WTC11 (cell line): ENCODE results near the gene COL2A1. TPM values are rescaled to one million over a fixed set of nuclear protein-coding genes. Genes with fewer than 3 reads are reported as not detected.

Experiments
- ATAC-seq: fragments of 200-7000 bp; cut with Tn5 transposase; 2 replicates; pipeline ENCODE4 v1.10.0; 2021; ENCODE audit warnings: mild to moderate bottlenecking, moderate library complexity
- CTCF ChIA-PET: fragments of 300-600 bp; sonication (Branson Sonifier 250); formaldehyde crosslinking; loops from one replicate; lab custom pipeline; 2021; ENCODE audit warnings: antibody characterized with exemption; lab: Charles Lee
- POLR2A ChIA-PET: fragments of 350-600 bp; sonication (Branson Sonifier 250); formaldehyde crosslinking; loops from one replicate; lab custom pipeline; 2021; ENCODE audit warnings: antibody characterized with exemption; lab: Charles Lee
- DNase-seq: peaks from one replicate; pipeline ENCODE4 v3.0.0; 2021; ENCODE audit warnings: low spot score
- H3K27ac Mint-ChIP-seq: 2 replicates; pipeline ENCODE4 v1.8.0; 2021; ENCODE audit warnings: mixed read lengths
- H3K27me3 Mint-ChIP-seq: 2 replicates; pipeline ENCODE4 v1.8.0; 2021; ENCODE audit warnings: low read depth, mild to moderate bottlenecking, moderate library complexity, mixed read lengths
- H3K36me3 Mint-ChIP-seq: 2 replicates; pipeline ENCODE4 v1.8.0; 2021; ENCODE audit warnings: mixed read lengths
- H3K4me1 Mint-ChIP-seq: 2 replicates; pipeline ENCODE4 v1.8.0; 2022; ENCODE audit warnings: mixed read lengths
- H3K4me3 Mint-ChIP-seq: 2 replicates; pipeline ENCODE4 v1.8.0; 2021; ENCODE audit warnings: mild to moderate bottlenecking, moderate library complexity, mixed read lengths
- H3K9me3 Mint-ChIP-seq: 2 replicates; pipeline ENCODE4 v1.8.0; 2021; ENCODE audit warnings: mixed read lengths
- EMX1 ChIP-seq: fragments of 250-450 bp; sonication (Bioruptor Pico); IDR thresholded peaks from 2 replicates; pipeline ENCODE4 v1.8.0; 2021; ENCODE audit warnings: mild to moderate bottlenecking
- FOXP4 ChIP-seq: sonication (generic); formaldehyde crosslinking; IDR thresholded peaks from 2 replicates; pipeline ENCODE4 v1.8.0; 2022; ENCODE audit warnings: mild to moderate bottlenecking, missing genetic modification reagents
- IRF2 ChIP-seq: sonication (generic); formaldehyde crosslinking; IDR thresholded peaks from 2 replicates; pipeline ENCODE4 v1.8.0; 2022; ENCODE audit warnings: low read depth, missing genetic modification reagents, borderline replicate concordance
- JUN ChIP-seq: sonication (generic); formaldehyde crosslinking; IDR thresholded peaks from 2 replicates; pipeline ENCODE4 v1.8.0; 2023; ENCODE audit warnings: mild to moderate bottlenecking, missing genetic modification reagents
- KAT7 ChIP-seq: sonication (generic); formaldehyde crosslinking; IDR thresholded peaks from 2 replicates; pipeline ENCODE4 v1.8.1; 2023; ENCODE audit warnings: missing genetic modification reagents, mild to moderate bottlenecking, borderline replicate concordance
- NR2C2 ChIP-seq: sonication (generic); formaldehyde crosslinking; IDR thresholded peaks from 2 replicates; pipeline ENCODE4 v1.8.0; 2022; ENCODE audit warnings: mild to moderate bottlenecking, missing genetic modification reagents
- OVOL2 ChIP-seq: fragments of 250-450 bp; sonication (Bioruptor Pico); IDR thresholded peaks from 2 replicates; pipeline ENCODE4 v1.9.0; 2021; ENCODE audit warnings: mild to moderate bottlenecking, borderline replicate concordance
- PRRX2 ChIP-seq: fragments of 250-450 bp; sonication (Bioruptor Pico); IDR thresholded peaks from 2 replicates; pipeline ENCODE4 v1.8.0; 2021; ENCODE audit warnings: mild to moderate bottlenecking
- RELA ChIP-seq: sonication (generic); formaldehyde crosslinking; IDR thresholded peaks from 2 replicates; pipeline ENCODE4 v1.8.1; 2022; ENCODE audit warnings: missing genetic modification reagents, mild to moderate bottlenecking, borderline replicate concordance
- RORB ChIP-seq: fragments of 250-450 bp; sonication (Bioruptor Pico); IDR thresholded peaks from 2 replicates; pipeline ENCODE4 v1.9.0; 2021; ENCODE audit warnings: mild to moderate bottlenecking
- SMAD3 ChIP-seq: sonication (generic); formaldehyde crosslinking; IDR thresholded peaks from 2 replicates; pipeline ENCODE4 v1.8.0; 2022; ENCODE audit warnings: missing genetic modification reagents, mild to moderate bottlenecking, borderline replicate concordance
- SOX15 ChIP-seq: fragments of 250-450 bp; sonication (Bioruptor Pico); IDR thresholded peaks from 2 replicates; pipeline ENCODE4 v1.9.0; 2021; ENCODE audit warnings: mild to moderate bottlenecking
- SP1 ChIP-seq: sonication (generic); formaldehyde crosslinking; conservative IDR thresholded peaks from 2 replicates; pipeline ENCODE4 v1.8.1; 2022; ENCODE audit warnings: missing genetic modification reagents
- USF1 ChIP-seq: sonication (generic); formaldehyde crosslinking; IDR thresholded peaks from 2 replicates; pipeline ENCODE4 v1.8.0; 2022; ENCODE audit warnings: mild to moderate bottlenecking, missing genetic modification reagents
- USF2 ChIP-seq: sonication (generic); formaldehyde crosslinking; IDR thresholded peaks from 2 replicates; pipeline ENCODE4 v1.8.1; 2023; ENCODE audit warnings: mild to moderate bottlenecking, missing genetic modification reagents, moderate library complexity
- ZNF138 ChIP-seq: sonication (generic); formaldehyde crosslinking; conservative IDR thresholded peaks from 2 replicates; pipeline ENCODE4 v1.8.1; 2022; ENCODE audit warnings: mild to moderate bottlenecking, moderate library complexity, missing genetic modification reagents
- ZNF317 ChIP-seq: sonication (generic); formaldehyde crosslinking; IDR thresholded peaks from 2 replicates; pipeline ENCODE4 v1.8.1; 2023; ENCODE audit warnings: low read depth, mild to moderate bottlenecking, moderate library complexity, missing genetic modification reagents, borderline replicate concordance
- ZSCAN18 ChIP-seq: fragments of 250-450 bp; sonication (Bioruptor Pico); IDR thresholded peaks from 2 replicates; pipeline ENCODE4 v2.1.2; 2022; ENCODE audit warnings: mild to moderate bottlenecking, moderate library complexity
- total RNA-seq: library from RNA; stranded (reverse); gene quantifications from 3 replicates; pipeline ENCODE4 v1.2.3, GENCODE V29; 2021
- TF ChIP-seq, protein P1 (sequence below): fragments of 250-450 bp; sonication (Bioruptor Pico); IDR thresholded peaks from 2 replicates; pipeline ENCODE4 v1.9.0; 2021; ENCODE audit warnings: mild to moderate bottlenecking
- TF ChIP-seq, protein P2 (sequence below): sonication (generic); formaldehyde crosslinking; conservative IDR thresholded peaks from 2 replicates; pipeline ENCODE4 v1.8.1; 2023; ENCODE audit warnings: mild to moderate bottlenecking, low read depth, missing genetic modification reagents, moderate library complexity
- TF ChIP-seq, protein P3 (sequence below): sonication (generic); formaldehyde crosslinking; IDR thresholded peaks from 2 replicates; pipeline ENCODE4 v1.8.0; 2022; ENCODE audit warnings: mild to moderate bottlenecking, missing genetic modification reagents

Gene COL2A1
- total RNA-seq, 1 experiment from 2014 or later = 20.9 TPM

DNA sequence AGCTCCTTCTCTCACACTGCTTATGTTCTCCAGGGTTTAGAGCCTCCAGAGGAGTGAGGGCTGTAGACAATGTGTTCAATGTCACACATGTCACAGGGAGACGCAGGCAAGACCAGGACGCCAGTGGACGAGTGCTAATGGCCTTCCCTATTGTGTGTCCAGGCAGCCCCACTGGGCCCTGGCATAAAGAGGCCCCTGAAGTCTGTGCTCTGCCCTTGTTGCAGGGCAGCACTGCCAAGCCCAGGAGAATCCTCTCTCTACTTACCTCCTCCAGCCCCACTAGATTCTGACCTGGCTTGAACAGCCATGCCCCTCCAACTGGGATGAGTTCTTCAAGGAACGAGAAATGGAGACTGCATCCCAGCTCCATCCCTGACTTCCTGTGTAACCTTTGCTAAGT lies 65.7 kb downstream of the COL2A1 start (continued):
- TF ChIP-seq, protein P1, sequence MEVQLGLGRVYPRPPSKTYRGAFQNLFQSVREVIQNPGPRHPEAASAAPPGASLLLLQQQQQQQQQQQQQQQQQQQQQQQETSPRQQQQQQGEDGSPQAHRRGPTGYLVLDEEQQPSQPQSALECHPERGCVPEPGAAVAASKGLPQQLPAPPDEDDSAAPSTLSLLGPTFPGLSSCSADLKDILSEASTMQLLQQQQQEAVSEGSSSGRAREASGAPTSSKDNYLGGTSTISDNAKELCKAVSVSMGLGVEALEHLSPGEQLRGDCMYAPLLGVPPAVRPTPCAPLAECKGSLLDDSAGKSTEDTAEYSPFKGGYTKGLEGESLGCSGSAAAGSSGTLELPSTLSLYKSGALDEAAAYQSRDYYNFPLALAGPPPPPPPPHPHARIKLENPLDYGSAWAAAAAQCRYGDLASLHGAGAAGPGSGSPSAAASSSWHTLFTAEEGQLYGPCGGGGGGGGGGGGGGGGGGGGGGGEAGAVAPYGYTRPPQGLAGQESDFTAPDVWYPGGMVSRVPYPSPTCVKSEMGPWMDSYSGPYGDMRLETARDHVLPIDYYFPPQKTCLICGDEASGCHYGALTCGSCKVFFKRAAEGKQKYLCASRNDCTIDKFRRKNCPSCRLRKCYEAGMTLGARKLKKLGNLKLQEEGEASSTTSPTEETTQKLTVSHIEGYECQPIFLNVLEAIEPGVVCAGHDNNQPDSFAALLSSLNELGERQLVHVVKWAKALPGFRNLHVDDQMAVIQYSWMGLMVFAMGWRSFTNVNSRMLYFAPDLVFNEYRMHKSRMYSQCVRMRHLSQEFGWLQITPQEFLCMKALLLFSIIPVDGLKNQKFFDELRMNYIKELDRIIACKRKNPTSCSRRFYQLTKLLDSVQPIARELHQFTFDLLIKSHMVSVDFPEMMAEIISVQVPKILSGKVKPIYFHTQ (CRISPR knock-in tag) = no peak
- TF ChIP-seq USF2 (CRISPR knock-in tag) = no peak
- TF ChIP-seq ZSCAN18 = no peak
- TF ChIP-seq NR2C2 (CRISPR knock-in tag) = no peak
- TF ChIP-seq USF1 (CRISPR knock-in tag) = no peak
- TF ChIP-seq SMAD3 (CRISPR knock-in tag) = no peak
- no peak for TF ChIP-seq ZNF317 (CRISPR knock-in tag)
- TF ChIP-seq OVOL2 (CRISPR knock-in tag) = no peak
- TF ChIP-seq SOX15 (CRISPR knock-in tag) = no peak
- TF ChIP-seq RORB = no peak

DNA sequence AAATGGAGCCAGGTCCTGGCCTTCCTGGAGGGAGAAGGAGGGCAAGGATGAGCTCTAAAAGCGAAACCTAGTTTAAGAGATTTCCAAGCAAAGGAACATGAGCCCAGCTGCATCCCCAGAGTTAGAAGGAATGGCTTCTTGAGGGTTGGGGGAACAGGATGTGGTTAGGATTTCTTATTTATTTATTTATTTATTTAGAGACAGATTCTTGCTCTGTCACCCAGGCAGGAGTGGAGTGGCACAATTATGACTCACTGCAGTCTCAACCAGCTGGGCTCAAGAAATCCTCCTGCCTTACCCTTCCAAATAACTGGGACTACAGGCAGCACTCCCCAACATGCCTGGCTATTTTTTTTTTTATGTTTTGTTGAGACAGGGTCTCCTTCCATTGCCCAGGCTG lies 66.2 kb downstream of the COL2A1 start:
- peaks cover 14% of the 10 kb centered on the region for H3K4me1 Mint-ChIP-seq
- DNase-seq (no peak), ATAC-seq (no peak)
- H3K9me3 Mint-ChIP-seq = no peaks in the 10 kb centered on the region
- no peak overlapping the region for H3K4me3 Mint-ChIP-seq
- ChIA-PET CTCF (interaction anchor here (0.5 to 2.1 kb wide), 4 partner anchors 8 to 1209 kb away, joined by 3 to 13 read pairs (median 6); partner anchors contain the start of gene VDR), POLR2A (no interaction called here)
- H3K27ac Mint-ChIP-seq = no peak overlapping the region
- peaks cover 23% of the 10 kb centered on the region for H3K27me3 Mint-ChIP-seq
- no peaks in the 10 kb centered on the region for H3K36me3 Mint-ChIP-seq
- TF ChIP-seq JUN (CRISPR knock-in tag) = no peak
- TF ChIP-seq ZNF138 = no peak
- TF ChIP-seq FOXP4 (CRISPR knock-in tag) = no peak
- no peak for TF ChIP-seq IRF2 (CRISPR knock-in tag)
- TF ChIP-seq SP1 (CRISPR knock-in tag) = no peak
- TF ChIP-seq RELA = no peak

- ChIA-PET CTCF (interaction anchor here (1.3 to 2.0 kb wide), 3 partner anchors 15 to 30 kb away, joined by 3 to 10 read pairs (median 10); partner anchors contain the start of gene VDR), POLR2A (no interaction called here)
- Mint-ChIP-seq H3K27me3 (peaks cover 7% of the 10 kb centered on the region; the same call in 1 of the 2 replicates), H3K4me3 (no peak overlapping the region), H3K27ac (no peak overlapping the region), H3K36me3 (no peaks in the 10 kb centered on the region), H3K4me1 (no peaks in the 10 kb centered on the region), H3K9me3 (no peaks in the 10 kb centered on the region)
- DNase-seq (no peak), ATAC-seq (no peak)
- no peak for TF ChIP-seq PRRX2 (CRISPR knock-in tag)
- no peak for TF ChIP-seq EMX1
- no peak for TF ChIP-seq FOXP4 (CRISPR knock-in tag)
- TF ChIP-seq, protein P2, sequence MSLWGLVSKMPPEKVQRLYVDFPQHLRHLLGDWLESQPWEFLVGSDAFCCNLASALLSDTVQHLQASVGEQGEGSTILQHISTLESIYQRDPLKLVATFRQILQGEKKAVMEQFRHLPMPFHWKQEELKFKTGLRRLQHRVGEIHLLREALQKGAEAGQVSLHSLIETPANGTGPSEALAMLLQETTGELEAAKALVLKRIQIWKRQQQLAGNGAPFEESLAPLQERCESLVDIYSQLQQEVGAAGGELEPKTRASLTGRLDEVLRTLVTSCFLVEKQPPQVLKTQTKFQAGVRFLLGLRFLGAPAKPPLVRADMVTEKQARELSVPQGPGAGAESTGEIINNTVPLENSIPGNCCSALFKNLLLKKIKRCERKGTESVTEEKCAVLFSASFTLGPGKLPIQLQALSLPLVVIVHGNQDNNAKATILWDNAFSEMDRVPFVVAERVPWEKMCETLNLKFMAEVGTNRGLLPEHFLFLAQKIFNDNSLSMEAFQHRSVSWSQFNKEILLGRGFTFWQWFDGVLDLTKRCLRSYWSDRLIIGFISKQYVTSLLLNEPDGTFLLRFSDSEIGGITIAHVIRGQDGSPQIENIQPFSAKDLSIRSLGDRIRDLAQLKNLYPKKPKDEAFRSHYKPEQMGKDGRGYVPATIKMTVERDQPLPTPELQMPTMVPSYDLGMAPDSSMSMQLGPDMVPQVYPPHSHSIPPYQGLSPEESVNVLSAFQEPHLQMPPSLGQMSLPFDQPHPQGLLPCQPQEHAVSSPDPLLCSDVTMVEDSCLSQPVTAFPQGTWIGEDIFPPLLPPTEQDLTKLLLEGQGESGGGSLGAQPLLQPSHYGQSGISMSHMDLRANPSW (CRISPR knock-in tag) = no peak
- TF ChIP-seq KAT7 (CRISPR knock-in tag) = no peak
- TF ChIP-seq, protein P3, sequence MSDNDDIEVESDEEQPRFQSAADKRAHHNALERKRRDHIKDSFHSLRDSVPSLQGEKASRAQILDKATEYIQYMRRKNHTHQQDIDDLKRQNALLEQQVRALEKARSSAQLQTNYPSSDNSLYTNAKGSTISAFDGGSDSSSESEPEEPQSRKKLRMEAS (CRISPR knock-in tag) = no peak
Observed at GRCh38 chr12:47935184-47935583, 69.1 kb downstream of the COL2A1 start.
